ENCODE measurements around the gene APBB2.

The APBB2 gene

GRCh38 chr4:40789031-40789430, 425.3 kb downstream of the APBB2 start:
- no peak for DNase-seq

- DNase-seq, result no peak
Measured at GRCh38 chr4:40788331-40788730, 426.0 kb downstream of the APBB2 start.

- no peak for DNase-seq
Measured at GRCh38 chr4:40785727-40786126, 428.6 kb downstream of the APBB2 start.

- no peak for DNase-seq
Measured at GRCh38 chr4:40782876-40783275, 431.5 kb downstream of the APBB2 start.

- DNase-seq, result no peak
Measured at GRCh38 chr4:40778090-40778489, 436.3 kb downstream of the APBB2 start.

GRCh38 chr4:40769266-40769665, 445.1 kb downstream of the APBB2 start:
- DNase-seq, result no peak

- DNase-seq, result no peak
Measured at GRCh38 chr4:40763228-40763716, 451.1 kb downstream of the APBB2 start.

Measured in hematopoietic multipotent progenitor cell treated with erythropoietin and hydrocortisone succinate and interleukin-3 and kit ligand, for 8 days (in vitro differentiated cells).